Left kidney (tissue), 2 donors: ENCODE data around the gene GPRIN3. TPM values are rescaled to one million over a fixed set of nuclear protein-coding genes. Genes with fewer than 3 reads are reported as not detected.
"Not testable (repeated sequence)": the region's sequence is repeated elsewhere in the genome, so short reads cannot be mapped to it uniquely, and the experiment has no call there.

Experiments used
- DNase-seq: peaks from one replicate; pipeline ENCODE4 v3.0.0-alpha.2; 2013
- polyA plus RNA-seq: library from polyadenylated mRNA; unstranded; fragments of 120-200 nt; gene quantifications from one replicate; pipeline ENCODE4 v1.2.1, GENCODE V29; 2013; ENCODE audit not compliant: insufficient read length

The GPRIN3 gene
- polyA plus RNA-seq, 1 donor, result 8.6 TPM

GRCh38 chr4:89216422-89216821, 91.2 kb downstream of the GPRIN3 start:
- no peak for DNase-seq

- DNase-seq, result no peak
Measured at GRCh38 chr4:89215736-89216135, 91.9 kb downstream of the GPRIN3 start.

- DNase-seq, result no peak
Measured at GRCh38 chr4:89214308-89214707, 93.3 kb downstream of the GPRIN3 start.

GRCh38 chr4:89213382-89213701, 94.3 kb downstream of the GPRIN3 start:
- DNase-seq, result no peak

GRCh38 chr4:89212666-89213381, 94.8 kb downstream of the GPRIN3 start:
- no peak for DNase-seq

GRCh38 chr4:89204624-89205023, 103.0 kb downstream of the GPRIN3 start:
- no peak for DNase-seq

GRCh38 chr4:89203902-89204301, 103.7 kb downstream of the GPRIN3 start:
- DNase-seq, result no peak

- not testable (repeated sequence) for DNase-seq
Measured at GRCh38 chr4:89199394-89199793, 108.2 kb downstream of the GPRIN3 start.

- no peak for DNase-seq
Measured at GRCh38 chr4:89197920-89198319, 109.7 kb downstream of the GPRIN3 start.

GRCh38 chr4:89196745-89197144, 110.9 kb downstream of the GPRIN3 start:
- no peak for DNase-seq

GRCh38 chr4:89196056-89196674, 111.4 kb downstream of the GPRIN3 start:
- no peak for DNase-seq

GRCh38 chr4:89193843-89194242, 113.8 kb downstream of the GPRIN3 start:
- no peak for DNase-seq

Other genes with a start within 250 kb of the GPRIN3 start
- gene TIGD2, start 196.3 kb downstream of the GPRIN3 start, polyA plus RNA-seq, result 15.0 TPM